K562 treated with DMSO at 1 percent for 12 hours (cell line): Measurements from ENCODE around the gene MC2R. TPM values are rescaled to one million over a fixed set of nuclear protein-coding genes. Genes with fewer than 3 reads are reported as not detected.

Source experiments
- total RNA-seq: library from RNA; unstranded; fragments of 300-600 nt; gene quantifications from 2 replicates; pipeline ENCODE4 v1.2.3, GENCODE V29; 2022; ENCODE audit not compliant: insufficient read depth

The MC2R gene
- total RNA-seq = not detected in 2 replicates

DNA sequence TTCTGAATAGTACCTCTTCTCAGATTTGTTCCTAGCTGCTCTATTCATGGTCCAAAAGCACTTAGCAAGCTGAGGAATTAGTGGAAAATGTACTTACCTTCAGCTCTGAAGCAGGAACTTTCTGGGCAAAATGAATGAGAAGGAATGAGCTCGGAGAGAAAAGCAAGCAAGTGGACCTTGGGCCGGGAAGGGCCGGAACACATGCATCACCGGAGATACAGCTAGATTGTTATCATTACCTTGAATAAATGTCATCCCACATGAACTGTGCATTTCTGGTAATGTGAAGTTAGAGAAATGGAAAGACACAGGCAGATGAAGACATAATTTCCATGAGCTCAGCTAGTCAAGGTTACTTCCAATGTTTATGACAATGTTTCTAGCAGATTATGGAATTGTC lies at the start of gene MC2R:
TSS of gene MC2R (minus strand) at position 146 of the 400 bp plus-strand sequence. CDS start 30,018 bp downstream, outside the sequence.

Other genes starting within 250 kb of the MC2R start
- gene FAM210A, start 189.0 kb downstream of the MC2R start, total RNA-seq = 3.0 and 6.4 TPM in 2 replicates
- 12.2 and 25.0 TPM in 2 replicates for gene RNMT, start 188.9 kb downstream of the MC2R start, total RNA-seq
- not detected in 2 replicates for gene MC5R, start 91.4 kb downstream of the MC2R start, total RNA-seq
- 1.6 and 5.8 TPM in 2 replicates for gene ZNF519, start 216.9 kb upstream of the MC2R start, total RNA-seq